Measurements from ENCODE around the gene NDUFV2. TPM values are rescaled to one million over a fixed set of nuclear protein-coding genes. Genes with fewer than 3 reads are reported as not detected.

Gene NDUFV2
- total RNA-seq (100 to 1,000 TPM; 148 to 201 (median 156) TPM), total RNA-seq (7.5 to 60.3 (median 23.8) reads per million in 29 experiments)
- total RNA-seq (2013): 148 TPM

- H3K27ac ChIP-seq (ENCODE audit: low read length): peak within 1 kb of the TSS; percentile 80
- ChIA-PET CTCF (interaction anchor here (0.6 to 1.9 kb wide), 19 partner anchors 11 to 108 kb away, joined by 3 to 31 read pairs (median 4); partner anchors contain the start of gene ANKRD12 (in 1 of the 2)), POLR2A (interaction anchor here (0.7 to 1.7 kb wide), 10 partner anchors 12 to 34 kb away, joined by 3 to 12 read pairs (median 5); partner anchors contain the start of gene ANKRD12 (in 2 of the 2))
- no peaks in the 10 kb centered on the region for H3K9me3 ChIP-seq
- H3K27me3 ChIP-seq (replicated peaks in 1 of 2; ENCODE audit: control insufficient read depth in 2 of 2, extremely low read depth in 1 of 2, insufficient read depth in 2 of 2, low read length in 1 of 2): no peaks in the 10 kb centered on the region
- H3K4me3 ChIP-seq (ENCODE audit: control insufficient read depth in 1 of 2, extremely low read depth in 1 of 2, low read length in 1 of 2): peak within 1 kb of the TSS; percentile 76 to 91
- Mint-ChIP-seq H3K27me3 (no peaks in the 10 kb centered on the region), H3K4me1 (peaks cover 55 to 65% (median 60%) of the 10 kb centered on the region in 3 donors), H3K27ac (peak within 1 kb of the TSS; percentile 93 to 95), H3K9me3 (no peaks in the 10 kb centered on the region), H3K4me3 (peak within 1 kb of the TSS; percentile 91 to 92 (median 91)), H3K36me3 (peaks cover 17% of the 10 kb centered on the region)
- peaks cover 21 to 36% of the 10 kb centered on the region in 2 experiments for H3K4me1 ChIP-seq (ENCODE audit: control insufficient read depth in 1 of 2, extremely low read depth in 1 of 2, insufficient read depth in 2 of 2, low read length in 2 of 2)
- DNase-seq (peak; percentile 93 to 99 (median 97)), ATAC-seq (replicated peaks in 1 of 4) (peak; percentile 86 to 96 (median 89))
- no peaks in the 10 kb centered on the region for H3K36me3 ChIP-seq (ENCODE audit: control insufficient read depth in 2 of 2, extremely low read depth in 1 of 2, insufficient read depth in 1 of 2, low read length in 1 of 2)
- 0% methylated on average over 49 of the region's 64 CpGs for WGBS (ENCODE audit: insufficient coverage)
Observed at GRCh38 chr18:9102508-9103375, at the start of gene NDUFV2. NDUFV2 (plus strand) TSS chr18:9102699; CDS start chr18:9102744, 45 bp downstream.

- H3K27ac Mint-ChIP-seq: no peak overlapping the region
- POLR2A ChIA-PET: no interaction called here
- H3K4me1 Mint-ChIP-seq: peaks cover 0 to 3% (median 3%) of the 10 kb centered on the region in 3 donors
- DNase-seq (no peak), ATAC-seq (replicated peaks in 1 of 4) (no peak)
- H3K27me3 Mint-ChIP-seq: peaks cover 0 to 3% of the 10 kb centered on the region in 2 donors
- H3K4me1 ChIP-seq (ENCODE audit: control insufficient read depth in 1 of 2, extremely low read depth in 1 of 2, insufficient read depth in 2 of 2, low read length in 2 of 2): no peaks in the 10 kb centered on the region
- no peaks in the 10 kb centered on the region for H3K36me3 ChIP-seq (ENCODE audit: control insufficient read depth in 2 of 2, extremely low read depth in 1 of 2, insufficient read depth in 1 of 2, low read length in 1 of 2)
- H3K27ac ChIP-seq (ENCODE audit: low read length): no peak overlapping the region
- peaks cover 0 to 3% of the 10 kb centered on the region in 2 experiments for H3K27me3 ChIP-seq (replicated peaks in 1 of 2; ENCODE audit: control insufficient read depth in 2 of 2, extremely low read depth in 1 of 2, insufficient read depth in 2 of 2, low read length in 1 of 2)
- CTCF ChIA-PET: no interaction called here
- H3K36me3 Mint-ChIP-seq: peaks cover 5% of the 10 kb centered on the region
- 80% methylated on average over 1 of the region's 1 CpG for WGBS (ENCODE audit: insufficient coverage)
- no peaks in the 10 kb centered on the region for H3K9me3 ChIP-seq
- H3K9me3 Mint-ChIP-seq: peaks cover 11 to 17% (median 17%) of the 10 kb centered on the region in 3 donors
- H3K4me3 ChIP-seq (ENCODE audit: control insufficient read depth in 1 of 2, extremely low read depth in 1 of 2, low read length in 1 of 2): no peak overlapping the region
- no peak overlapping the region for H3K4me3 Mint-ChIP-seq
Observed at GRCh38 chr18:9053814-9054213, 48.7 kb upstream of the NDUFV2 start.

- Histone ChIP-seq H3K36me3 (ENCODE audit: control insufficient read depth in 2 of 2, extremely low read depth in 1 of 2, insufficient read depth in 1 of 2, low read length in 1 of 2) (no peaks in the 10 kb centered on the region), H3K27me3 (replicated peaks in 1 of 2; ENCODE audit: control insufficient read depth in 2 of 2, extremely low read depth in 1 of 2, insufficient read depth in 2 of 2, low read length in 1 of 2) (peaks cover 0 to 3% of the 10 kb centered on the region in 2 experiments), H3K27ac (ENCODE audit: low read length) (no peak overlapping the region), H3K9me3 (no peaks in the 10 kb centered on the region), H3K4me1 (ENCODE audit: control insufficient read depth in 1 of 2, extremely low read depth in 1 of 2, insufficient read depth in 2 of 2, low read length in 2 of 2) (no peaks in the 10 kb centered on the region), H3K4me3 (ENCODE audit: control insufficient read depth in 1 of 2, extremely low read depth in 1 of 2, low read length in 1 of 2) (no peak overlapping the region)
- ChIA-PET CTCF (no interaction called here), POLR2A (no interaction called here)
- Mint-ChIP-seq H3K27ac (no peak overlapping the region), H3K27me3 (peaks cover 0 to 3% of the 10 kb centered on the region in 2 donors), H3K36me3 (peaks cover 2% of the 10 kb centered on the region), H3K9me3 (peaks cover 7 to 15% (median 10%) of the 10 kb centered on the region in 3 donors), H3K4me1 (peaks cover 0 to 3% (median 2%) of the 10 kb centered on the region in 3 donors), H3K4me3 (no peak overlapping the region)
- no CpG with 5 or more reads among the region's 1 CpG for WGBS (ENCODE audit: insufficient coverage)
- ATAC-seq (replicated peaks in 1 of 4) (no peak), DNase-seq (no peak)
Observed at GRCh38 chr18:9055185-9055584, 47.3 kb upstream of the NDUFV2 start.

GRCh38 chr18:9055626-9056025, 46.9 kb upstream of the NDUFV2 start:
- H3K27me3 Mint-ChIP-seq: peaks cover 0 to 3% of the 10 kb centered on the region in 2 donors
- Histone ChIP-seq H3K9me3 (no peaks in the 10 kb centered on the region), H3K4me3 (ENCODE audit: control insufficient read depth in 1 of 2, extremely low read depth in 1 of 2, low read length in 1 of 2) (no peak overlapping the region), H3K27ac (ENCODE audit: low read length) (no peak overlapping the region), H3K27me3 (replicated peaks in 1 of 2; ENCODE audit: control insufficient read depth in 2 of 2, extremely low read depth in 1 of 2, insufficient read depth in 2 of 2, low read length in 1 of 2) (peaks cover 0 to 3% of the 10 kb centered on the region in 2 experiments), H3K4me1 (ENCODE audit: control insufficient read depth in 1 of 2, extremely low read depth in 1 of 2, insufficient read depth in 2 of 2, low read length in 2 of 2) (no peaks in the 10 kb centered on the region), H3K36me3 (ENCODE audit: control insufficient read depth in 2 of 2, extremely low read depth in 1 of 2, insufficient read depth in 1 of 2, low read length in 1 of 2) (no peaks in the 10 kb centered on the region)
- H3K27ac Mint-ChIP-seq: no peak overlapping the region
- CTCF ChIA-PET: no interaction called here
- H3K4me1 Mint-ChIP-seq: peaks cover 0 to 3% (median 2%) of the 10 kb centered on the region in 3 donors
- DNase-seq (no peak), ATAC-seq (replicated peaks in 1 of 4) (no peak)
- WGBS (ENCODE audit: insufficient coverage): no CpG with 5 or more reads among the region's 1 CpG
- H3K36me3 Mint-ChIP-seq: no peaks in the 10 kb centered on the region
- H3K9me3 Mint-ChIP-seq: peaks cover 5 to 12% (median 8%) of the 10 kb centered on the region in 3 donors
- no peak overlapping the region for H3K4me3 Mint-ChIP-seq
- POLR2A ChIA-PET: no interaction called here

- Mint-ChIP-seq H3K4me1 (peaks cover 0 to 5% (median 3%) of the 10 kb centered on the region in 3 donors), H3K9me3 (peaks cover 4 to 6% (median 5%) of the 10 kb centered on the region in 3 donors), H3K4me3 (no peak overlapping the region), H3K27ac (no peak overlapping the region), H3K27me3 (peaks cover 0 to 3% of the 10 kb centered on the region in 2 donors), H3K36me3 (no peaks in the 10 kb centered on the region)
- Histone ChIP-seq H3K4me1 (ENCODE audit: control insufficient read depth in 1 of 2, extremely low read depth in 1 of 2, insufficient read depth in 2 of 2, low read length in 2 of 2) (no peaks in the 10 kb centered on the region), H3K27me3 (replicated peaks in 1 of 2; ENCODE audit: control insufficient read depth in 2 of 2, extremely low read depth in 1 of 2, insufficient read depth in 2 of 2, low read length in 1 of 2) (peaks cover 0 to 4% of the 10 kb centered on the region in 2 experiments), H3K9me3 (no peaks in the 10 kb centered on the region), H3K27ac (ENCODE audit: low read length) (no peak overlapping the region), H3K4me3 (ENCODE audit: control insufficient read depth in 1 of 2, extremely low read depth in 1 of 2, low read length in 1 of 2) (no peak overlapping the region), H3K36me3 (ENCODE audit: control insufficient read depth in 2 of 2, extremely low read depth in 1 of 2, insufficient read depth in 1 of 2, low read length in 1 of 2) (no peaks in the 10 kb centered on the region)
- DNase-seq (no peak), ATAC-seq (replicated peaks in 1 of 4) (no peak)
- CTCF ChIA-PET: no interaction called here
- 88% methylated on average over 3 of the region's 3 CpGs for WGBS (ENCODE audit: insufficient coverage)
- POLR2A ChIA-PET: no interaction called here
Observed at GRCh38 chr18:9057646-9058045, 44.9 kb upstream of the NDUFV2 start.

GRCh38 chr18:9058406-9058805, 44.1 kb upstream of the NDUFV2 start:
- Mint-ChIP-seq H3K4me1 (peaks cover 0 to 5% (median 3%) of the 10 kb centered on the region in 3 donors), H3K4me3 (no peak overlapping the region), H3K27me3 (peaks cover 0 to 3% of the 10 kb centered on the region in 2 donors), H3K9me3 (no peaks in the 10 kb centered on the region), H3K36me3 (no peaks in the 10 kb centered on the region), H3K27ac (no peak overlapping the region)
- ChIA-PET POLR2A (no interaction called here), CTCF (no interaction called here)
- H3K27me3 ChIP-seq (replicated peaks in 1 of 2; ENCODE audit: control insufficient read depth in 2 of 2, extremely low read depth in 1 of 2, insufficient read depth in 2 of 2, low read length in 1 of 2): peaks cover 0 to 9% of the 10 kb centered on the region in 2 experiments
- ATAC-seq (replicated peaks in 1 of 4): no peak
- WGBS (ENCODE audit: insufficient coverage): 100% methylated on average over 1 of the region's 4 CpGs
- H3K27ac ChIP-seq (ENCODE audit: low read length): no peak overlapping the region
- H3K4me3 ChIP-seq (ENCODE audit: control insufficient read depth in 1 of 2, extremely low read depth in 1 of 2, low read length in 1 of 2): no peak overlapping the region
- no peaks in the 10 kb centered on the region for H3K9me3 ChIP-seq
- H3K4me1 ChIP-seq (ENCODE audit: control insufficient read depth in 1 of 2, extremely low read depth in 1 of 2, insufficient read depth in 2 of 2, low read length in 2 of 2): no peaks in the 10 kb centered on the region
- DNase-seq: no peak
- H3K36me3 ChIP-seq (ENCODE audit: control insufficient read depth in 2 of 2, extremely low read depth in 1 of 2, insufficient read depth in 1 of 2, low read length in 1 of 2): no peaks in the 10 kb centered on the region

All from T-cell (primary cell).